ENCODE data around the gene MORN3. TPM values are rescaled to one million over a fixed set of nuclear protein-coding genes. Genes with fewer than 3 reads are reported as not detected.

The MORN3 gene
- polyA plus RNA-seq, 1 donor (not counting 4 experiments of a cell fraction or from before 2014, with no cell fraction given), result 0.30 TPM

GRCh38 chr12:121708313-121709063 is 39.0 kb upstream of the MORN3 start:
- FAIRE-seq (no peak), DNase-seq (ENCODE audit: low read depth, low spot score) (no peak)
- Histone ChIP-seq H3K36me3 (ENCODE audit: control insufficient read depth in 2 of 2, extremely low read depth in 1 of 2, insufficient read depth in 2 of 2, low read length in 2 of 2) (no peaks in the 10 kb centered on the region), H3K79me2 (ENCODE audit: control insufficient read depth, insufficient read depth, low read length) (peaks cover 8% of the 10 kb centered on the region), H3K27me3 (ENCODE audit: control insufficient read depth, extremely low read depth, insufficient read depth, low read length) (no peaks in the 10 kb centered on the region), H2AFZ (ENCODE audit: control insufficient read depth, low read length) (no peak overlapping the region), H3K4me1 (ENCODE audit: control insufficient read depth, extremely low read depth, insufficient read depth, low read length) (peaks cover 17% of the 10 kb centered on the region), H3K27ac (ENCODE audit: control insufficient read depth, insufficient read depth, low read length) (no peak overlapping the region), H3K4me3 (ENCODE audit: control insufficient read depth in 2 of 3, extremely low read depth in 1 of 3, insufficient read depth in 2 of 3, low read depth in 1 of 3, low read length in 3 of 3) (no peak overlapping the region), H3K9ac (ENCODE audit: control insufficient read depth, extremely low read depth, insufficient read depth, low read length) (no peak overlapping the region), H3K9me1 (ENCODE audit: control insufficient read depth, extremely low read depth, insufficient read depth, low read length) (no peaks in the 10 kb centered on the region), H4K20me1 (ENCODE audit: control insufficient read depth, extremely low read depth, insufficient read depth, low read length) (no peaks in the 10 kb centered on the region), H3K9me3 (ENCODE audit: control insufficient read depth, low read depth, low read length) (no peaks in the 10 kb centered on the region), H3K4me2 (ENCODE audit: control insufficient read depth, extremely low read depth, insufficient read depth, low read depth, low read length) (no peak overlapping the region)
- no peak for TF ChIP-seq CTCF (optimal IDR thresholded peaks at IDR 0.05 in 1 of 3, IDR thresholded peaks at IDR 0.05 in 1 of 3, conservative IDR thresholded peaks at IDR 0.05 in 1 of 3; ENCODE audit: extremely low read depth in 1 of 3, insufficient read depth in 2 of 3, low read length in 3 of 3)
- no peak for TF ChIP-seq EZH2 (IDR thresholded peaks at IDR 0.05; ENCODE audit: low read length)
- dilution Hi-C loops (cut with MboI; ENCODE audit: extremely low pct_ligation_motif_present, low sequenced_read_pairs), result no loop called here

GRCh38 chr12:121705514-121705913 is 36.1 kb upstream of the MORN3 start:
- Histone ChIP-seq H2AFZ (ENCODE audit: control insufficient read depth, low read length) (no peak overlapping the region), H3K4me3 (ENCODE audit: control insufficient read depth in 2 of 3, extremely low read depth in 1 of 3, insufficient read depth in 2 of 3, low read depth in 1 of 3, low read length in 3 of 3) (no peak overlapping the region), H3K27ac (ENCODE audit: control insufficient read depth, insufficient read depth, low read length) (no peak overlapping the region), H3K9me3 (ENCODE audit: control insufficient read depth, low read depth, low read length) (no peaks in the 10 kb centered on the region), H3K79me2 (ENCODE audit: control insufficient read depth, insufficient read depth, low read length) (no peaks in the 10 kb centered on the region), H3K36me3 (ENCODE audit: control insufficient read depth in 2 of 2, extremely low read depth in 1 of 2, insufficient read depth in 2 of 2, low read length in 2 of 2) (no peaks in the 10 kb centered on the region), H3K4me1 (ENCODE audit: control insufficient read depth, extremely low read depth, insufficient read depth, low read length) (peaks cover 5% of the 10 kb centered on the region), H3K27me3 (ENCODE audit: control insufficient read depth, extremely low read depth, insufficient read depth, low read length) (no peaks in the 10 kb centered on the region), H3K9me1 (ENCODE audit: control insufficient read depth, extremely low read depth, insufficient read depth, low read length) (no peaks in the 10 kb centered on the region), H3K4me2 (ENCODE audit: control insufficient read depth, extremely low read depth, insufficient read depth, low read depth, low read length) (no peak overlapping the region), H3K9ac (ENCODE audit: control insufficient read depth, extremely low read depth, insufficient read depth, low read length) (no peak overlapping the region), H4K20me1 (ENCODE audit: control insufficient read depth, extremely low read depth, insufficient read depth, low read length) (no peaks in the 10 kb centered on the region)
- DNase-seq (ENCODE audit: low read depth, low spot score) (no peak), FAIRE-seq (no peak)
- TF ChIP-seq EZH2 (IDR thresholded peaks at IDR 0.05; ENCODE audit: low read length) (no peak), CTCF (optimal IDR thresholded peaks at IDR 0.05 in 1 of 3, IDR thresholded peaks at IDR 0.05 in 1 of 3, conservative IDR thresholded peaks at IDR 0.05 in 1 of 3; ENCODE audit: extremely low read depth in 1 of 3, insufficient read depth in 2 of 3, low read length in 3 of 3) (no peak)
- dilution Hi-C loops (cut with MboI; ENCODE audit: extremely low pct_ligation_motif_present, low sequenced_read_pairs), result no loop called here

Measured in keratinocyte (primary cell).